ENCODE data around the gene ATP2B2. TPM values are rescaled to one million over a fixed set of nuclear protein-coding genes. Genes with fewer than 3 reads are reported as not detected.

The ATP2B2 gene
- total RNA-seq, 2 experiments from 2014 or later: 0.06 TPM; not detected in 1

- no peak overlapping the region for H3K4me2 ChIP-seq (ENCODE audit: low read length)
- H4K20me1 ChIP-seq (ENCODE audit: insufficient read depth, low read length): no peaks in the 10 kb centered on the region
- H2AFZ ChIP-seq (ENCODE audit: low read length): no peak overlapping the region
- H3K4me1 ChIP-seq (ENCODE audit: insufficient read depth, low read length, poor library complexity, severe bottlenecking): no peaks in the 10 kb centered on the region
- no peaks in the 10 kb centered on the region for H3K79me2 ChIP-seq (ENCODE audit: insufficient read depth, low read depth, low read length)
- no peaks in the 10 kb centered on the region for H3K9me3 ChIP-seq (ENCODE audit: low read length)
- no peak overlapping the region for H3K4me3 ChIP-seq (ENCODE audit: low read depth, low read length, poor library complexity, severe bottlenecking)
- TF ChIP-seq EZH2phosphoT487 (IDR thresholded peaks at IDR 0.05; ENCODE audit: borderline replicate concordance, low read depth, low read length): no peak
- TF ChIP-seq, protein P1, sequence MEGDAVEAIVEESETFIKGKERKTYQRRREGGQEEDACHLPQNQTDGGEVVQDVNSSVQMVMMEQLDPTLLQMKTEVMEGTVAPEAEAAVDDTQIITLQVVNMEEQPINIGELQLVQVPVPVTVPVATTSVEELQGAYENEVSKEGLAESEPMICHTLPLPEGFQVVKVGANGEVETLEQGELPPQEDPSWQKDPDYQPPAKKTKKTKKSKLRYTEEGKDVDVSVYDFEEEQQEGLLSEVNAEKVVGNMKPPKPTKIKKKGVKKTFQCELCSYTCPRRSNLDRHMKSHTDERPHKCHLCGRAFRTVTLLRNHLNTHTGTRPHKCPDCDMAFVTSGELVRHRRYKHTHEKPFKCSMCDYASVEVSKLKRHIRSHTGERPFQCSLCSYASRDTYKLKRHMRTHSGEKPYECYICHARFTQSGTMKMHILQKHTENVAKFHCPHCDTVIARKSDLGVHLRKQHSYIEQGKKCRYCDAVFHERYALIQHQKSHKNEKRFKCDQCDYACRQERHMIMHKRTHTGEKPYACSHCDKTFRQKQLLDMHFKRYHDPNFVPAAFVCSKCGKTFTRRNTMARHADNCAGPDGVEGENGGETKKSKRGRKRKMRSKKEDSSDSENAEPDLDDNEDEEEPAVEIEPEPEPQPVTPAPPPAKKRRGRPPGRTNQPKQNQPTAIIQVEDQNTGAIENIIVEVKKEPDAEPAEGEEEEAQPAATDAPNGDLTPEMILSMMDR (conservative IDR thresholded peaks at IDR 0.05; ENCODE audit: low read length): no peak
- no peak overlapping the region for H3K27ac ChIP-seq (ENCODE audit: low read depth, low read length, poor library complexity, severe bottlenecking)
- ChIA-PET POLR2A (no interaction called here), CTCF (ENCODE audit: unreplicated experiment) (no interaction called here)
- no peaks in the 10 kb centered on the region for H3K36me3 ChIP-seq (ENCODE audit: insufficient read depth, low read length)
- no peak for DNase-seq (ENCODE audit: low spot score)
- no peaks in the 10 kb centered on the region for H3K9me2 ChIP-seq (ENCODE audit: insufficient read depth, low read length)
- no TSS peak for BruUV-seq (replicated peaks)
- intact Hi-C loops (cut with micrococcal nuclease; ENCODE audit: unreplicated experiment): no loop called here
Measured at GRCh38 chr3:10428406-10429091, 76.8 kb downstream of the ATP2B2 start.

GRCh38 chr3:10426346-10427220 lies 78.8 kb downstream of the ATP2B2 start:
- Histone ChIP-seq H3K4me1 (ENCODE audit: insufficient read depth, low read length, poor library complexity, severe bottlenecking) (peaks cover 5% of the 10 kb centered on the region), H3K4me3 (ENCODE audit: low read depth, low read length, poor library complexity, severe bottlenecking) (no peak overlapping the region), H4K20me1 (ENCODE audit: insufficient read depth, low read length) (no peaks in the 10 kb centered on the region), H3K9me2 (ENCODE audit: insufficient read depth, low read length) (no peaks in the 10 kb centered on the region), H3K4me2 (ENCODE audit: low read length) (no peak overlapping the region), H3K79me2 (ENCODE audit: insufficient read depth, low read depth, low read length) (no peaks in the 10 kb centered on the region), H3K9me3 (ENCODE audit: low read length) (no peaks in the 10 kb centered on the region), H2AFZ (ENCODE audit: low read length) (no peak overlapping the region), H3K36me3 (ENCODE audit: insufficient read depth, low read length) (no peaks in the 10 kb centered on the region), H3K27ac (ENCODE audit: low read depth, low read length, poor library complexity, severe bottlenecking) (no peak overlapping the region)
- TF ChIP-seq, protein P1 (conservative IDR thresholded peaks at IDR 0.05; ENCODE audit: low read length): no peak
- TF ChIP-seq EZH2phosphoT487 (IDR thresholded peaks at IDR 0.05; ENCODE audit: borderline replicate concordance, low read depth, low read length): no peak
- POLR2A ChIA-PET: interaction anchor here (0.6 to 1.5 kb wide), 2 partner anchors 10 to 78 kb away, joined by 3 to 4 read pairs; no protein-coding TSS in a partner anchor
- no TSS peak for BruUV-seq (replicated peaks)
- CTCF ChIA-PET (ENCODE audit: unreplicated experiment): interaction anchor here (1.2 kb wide), 1 partner anchor 9 kb away, joined by 3 read pairs; no protein-coding TSS in a partner anchor
- intact Hi-C loops (cut with micrococcal nuclease; ENCODE audit: unreplicated experiment): no loop called here
- DNase-seq (ENCODE audit: low spot score): no peak
